ENCODE measurements around the gene C1orf50. TPM values are rescaled to one million over a fixed set of nuclear protein-coding genes. Genes with fewer than 3 reads are reported as not detected.
"Not testable (repeated sequence)": the region's sequence is repeated elsewhere in the genome, so short reads cannot be mapped to it uniquely, and the experiment has no call there.

Gene C1orf50
- total and polyA plus RNA-seq, 9 donors, result 4.6 to 12.9 (median 8.1) TPM

- no peaks in the 10 kb centered on the region for H3K27me3 ChIP-seq (ENCODE audit: control insufficient read depth, insufficient read depth, low read length)
- H3K27ac ChIP-seq (ENCODE audit: low read length), result no peak overlapping the region
- no peak overlapping the region for H3K4me3 ChIP-seq (ENCODE audit: low read length)
- H3K36me3 ChIP-seq (ENCODE audit: control insufficient read depth, insufficient read depth, low read length), result no peaks in the 10 kb centered on the region
- H3K9me3 ChIP-seq (replicated peaks; ENCODE audit: control insufficient read depth, low read depth, low read length), result no peaks in the 10 kb centered on the region
- no CpG with 5 or more reads among the region's 1 CpG for WGBS (ENCODE audit: insufficient coverage)
- no peak for DNase-seq
- peaks cover 15% of the 10 kb centered on the region for H3K4me1 ChIP-seq (ENCODE audit: control insufficient read depth, insufficient read depth, low read length)
Observed at GRCh38 chr1:42788021-42788420, 21.0 kb downstream of the C1orf50 start.

- 91% methylated on average over 1 of the region's 2 CpGs for WGBS (ENCODE audit: insufficient coverage)
- H3K4me1 ChIP-seq (ENCODE audit: control insufficient read depth, insufficient read depth, low read length), result no peaks in the 10 kb centered on the region
- DNase-seq, result no peak
- no peak overlapping the region for H3K27ac ChIP-seq (ENCODE audit: low read length)
- H3K36me3 ChIP-seq (ENCODE audit: control insufficient read depth, insufficient read depth, low read length), result no peaks in the 10 kb centered on the region
- no peak overlapping the region for H3K4me3 ChIP-seq (ENCODE audit: low read length)
- H3K27me3 ChIP-seq (ENCODE audit: control insufficient read depth, insufficient read depth, low read length), result no peaks in the 10 kb centered on the region
- no peaks in the 10 kb centered on the region for H3K9me3 ChIP-seq (replicated peaks; ENCODE audit: control insufficient read depth, low read depth, low read length)
Observed at GRCh38 chr1:42793824-42794223, 26.8 kb downstream of the C1orf50 start.

- no CpG with 5 or more reads among the region's 3 CpGs for WGBS (ENCODE audit: insufficient coverage)
Observed at GRCh38 chr1:42797414-42797813, 30.4 kb downstream of the C1orf50 start.

GRCh38 chr1:42797979-42798378 is 30.9 kb downstream of the C1orf50 start:
- Histone ChIP-seq H3K4me3 (ENCODE audit: low read length) (no peak overlapping the region), H3K4me1 (ENCODE audit: control insufficient read depth, insufficient read depth, low read length) (no peaks in the 10 kb centered on the region), H3K27me3 (ENCODE audit: control insufficient read depth, insufficient read depth, low read length) (no peaks in the 10 kb centered on the region), H3K27ac (ENCODE audit: low read length) (no peak overlapping the region), H3K9me3 (replicated peaks; ENCODE audit: control insufficient read depth, low read depth, low read length) (no peaks in the 10 kb centered on the region), H3K36me3 (ENCODE audit: control insufficient read depth, insufficient read depth, low read length) (no peaks in the 10 kb centered on the region)
- 75% methylated on average over 4 of the region's 5 CpGs for WGBS (ENCODE audit: insufficient coverage)
- no peak for DNase-seq

More at GRCh38 chr1:42797414-42797813, 30.4 kb downstream of the C1orf50 start:
- no peak for DNase-seq
- no peaks in the 10 kb centered on the region for H3K4me1 ChIP-seq (ENCODE audit: control insufficient read depth, insufficient read depth, low read length)
- H3K4me3 ChIP-seq (ENCODE audit: low read length), result no peak overlapping the region
- no peak overlapping the region for H3K27ac ChIP-seq (ENCODE audit: low read length)
- no peaks in the 10 kb centered on the region for H3K27me3 ChIP-seq (ENCODE audit: control insufficient read depth, insufficient read depth, low read length)
- H3K9me3 ChIP-seq (replicated peaks; ENCODE audit: control insufficient read depth, low read depth, low read length), result no peaks in the 10 kb centered on the region
- H3K36me3 ChIP-seq (ENCODE audit: control insufficient read depth, insufficient read depth, low read length), result no peaks in the 10 kb centered on the region

- H3K9me3 ChIP-seq (replicated peaks; ENCODE audit: control insufficient read depth, low read depth, low read length), result no peaks in the 10 kb centered on the region
- no peak overlapping the region for H3K27ac ChIP-seq (ENCODE audit: low read length)
- no peak overlapping the region for H3K4me3 ChIP-seq (ENCODE audit: low read length)
- peak; percentile 72 for DNase-seq
- no peaks in the 10 kb centered on the region for H3K27me3 ChIP-seq (ENCODE audit: control insufficient read depth, insufficient read depth, low read length)
- peaks cover 8% of the 10 kb centered on the region for H3K36me3 ChIP-seq (ENCODE audit: control insufficient read depth, insufficient read depth, low read length)
- no CpG with 5 or more reads among the region's 8 CpGs for WGBS (ENCODE audit: insufficient coverage)
- peaks cover 4% of the 10 kb centered on the region for H3K4me1 ChIP-seq (ENCODE audit: control insufficient read depth, insufficient read depth, low read length)
Observed at GRCh38 chr1:42801832-42802473, 34.9 kb downstream of the C1orf50 start.

- H3K4me3 ChIP-seq (ENCODE audit: low read length), result no peak overlapping the region
- no peak for DNase-seq
- no peaks in the 10 kb centered on the region for H3K27me3 ChIP-seq (ENCODE audit: control insufficient read depth, insufficient read depth, low read length)
- peaks cover 13% of the 10 kb centered on the region for H3K4me1 ChIP-seq (ENCODE audit: control insufficient read depth, insufficient read depth, low read length)
- H3K36me3 ChIP-seq (ENCODE audit: control insufficient read depth, insufficient read depth, low read length), result peaks cover 13% of the 10 kb centered on the region
- no peaks in the 10 kb centered on the region for H3K9me3 ChIP-seq (replicated peaks; ENCODE audit: control insufficient read depth, low read depth, low read length)
- H3K27ac ChIP-seq (ENCODE audit: low read length), result no peak overlapping the region
Observed at GRCh38 chr1:42806171-42806570, 39.1 kb downstream of the C1orf50 start.

GRCh38 chr1:42806593-42806992 is 39.5 kb downstream of the C1orf50 start:
- Histone ChIP-seq H3K4me3 (ENCODE audit: low read length) (no peak overlapping the region), H3K36me3 (ENCODE audit: control insufficient read depth, insufficient read depth, low read length) (peaks cover 13% of the 10 kb centered on the region), H3K4me1 (ENCODE audit: control insufficient read depth, insufficient read depth, low read length) (peaks cover 13% of the 10 kb centered on the region), H3K27me3 (ENCODE audit: control insufficient read depth, insufficient read depth, low read length) (no peaks in the 10 kb centered on the region), H3K27ac (ENCODE audit: low read length) (no peak overlapping the region), H3K9me3 (replicated peaks; ENCODE audit: control insufficient read depth, low read depth, low read length) (no peaks in the 10 kb centered on the region)
- no peak for DNase-seq
- 90% methylated on average over 3 of the region's 5 CpGs for WGBS (ENCODE audit: insufficient coverage)

GRCh38 chr1:42807056-42807668 is 40.1 kb downstream of the C1orf50 start:
- peaks cover 13% of the 10 kb centered on the region for H3K36me3 ChIP-seq (ENCODE audit: control insufficient read depth, insufficient read depth, low read length)
- peaks cover 13% of the 10 kb centered on the region for H3K4me1 ChIP-seq (ENCODE audit: control insufficient read depth, insufficient read depth, low read length)
- no peak overlapping the region for H3K4me3 ChIP-seq (ENCODE audit: low read length)
- DNase-seq, result peak; percentile 71
- no peaks in the 10 kb centered on the region for H3K9me3 ChIP-seq (replicated peaks; ENCODE audit: control insufficient read depth, low read depth, low read length)
- H3K27me3 ChIP-seq (ENCODE audit: control insufficient read depth, insufficient read depth, low read length), result no peaks in the 10 kb centered on the region
- H3K27ac ChIP-seq (ENCODE audit: low read length), result peak overlapping the region; percentile 76

- DNase-seq; H3K27me3 ChIP-seq (ENCODE audit: control insufficient read depth, insufficient read depth, low read length); H3K36me3 ChIP-seq (ENCODE audit: control insufficient read depth, insufficient read depth, low read length); H3K9me3 ChIP-seq (replicated peaks; ENCODE audit: control insufficient read depth, low read depth, low read length); H3K27ac ChIP-seq (ENCODE audit: low read length); H3K4me1 ChIP-seq (ENCODE audit: control insufficient read depth, insufficient read depth, low read length); H3K4me3 ChIP-seq (ENCODE audit: low read length): not testable (repeated sequence)
- WGBS (ENCODE audit: insufficient coverage), result no CpG with 5 or more reads among the region's 3 CpGs
Observed at GRCh38 chr1:42814815-42815214, 47.8 kb downstream of the C1orf50 start.

- Histone ChIP-seq H3K9me3 (replicated peaks; ENCODE audit: control insufficient read depth, low read depth, low read length) (no peaks in the 10 kb centered on the region), H3K36me3 (ENCODE audit: control insufficient read depth, insufficient read depth, low read length) (peaks cover 6% of the 10 kb centered on the region), H3K4me3 (ENCODE audit: low read length) (peak overlapping the region; percentile 62), H3K27ac (ENCODE audit: low read length) (peak overlapping the region; percentile 99), H3K4me1 (ENCODE audit: control insufficient read depth, insufficient read depth, low read length) (peaks cover 7% of the 10 kb centered on the region), H3K27me3 (ENCODE audit: control insufficient read depth, insufficient read depth, low read length) (no peaks in the 10 kb centered on the region)
- 4% methylated on average over 4 of the region's 7 CpGs for WGBS (ENCODE audit: insufficient coverage)
- DNase-seq, result peak; percentile 41
Observed at GRCh38 chr1:42815941-42816584, 49.0 kb downstream of the C1orf50 start.
